ENCODE measurements around the gene CHMP2A. TPM values are rescaled to one million over a fixed set of nuclear protein-coding genes. Genes with fewer than 3 reads are reported as not detected.

Gene CHMP2A
- total and polyA plus RNA-seq, 2 of the 13 experiments (the other 11 are each of a cell fraction or from before 2014, with no cell fraction given): 49.7 to 55.0 TPM

- TF ChIP-seq ZBTB4 (CRISPR knock-in tag; IDR thresholded peaks at IDR 0.05; ENCODE audit: borderline replicate concordance) (no peak), YEATS2 (CRISPR knock-in tag; IDR thresholded peaks at IDR 0.05; ENCODE audit: borderline replicate concordance) (peak; percentile 64; the same call in 1 of the 2 replicates), ZNF878 (CRISPR knock-in tag; IDR thresholded peaks at IDR 0.05) (no peak), NR2C2 (CRISPR knock-in tag; IDR thresholded peaks at IDR 0.05; ENCODE audit: borderline replicate concordance) (peak; percentile 99), RCOR2 (CRISPR knock-in tag; IDR thresholded peaks at IDR 0.05) (no peak), MED1 (CRISPR knock-in tag; IDR thresholded peaks at IDR 0.05) (0 out of 2 replicates have a peak, but pooled peaks have one; percentile 26), PHF20 (CRISPR knock-in tag; IDR thresholded peaks at IDR 0.05) (peak; percentile 86), REST (IDR thresholded peaks at IDR 0.05; ENCODE audit: borderline replicate concordance in 1 of 2, low read depth in 1 of 2, low read length in 2 of 2) (no peak), FOXA3 (CRISPR knock-in tag; IDR thresholded peaks at IDR 0.05) (peak; percentile 42), ZMYM2 (CRISPR knock-in tag; IDR thresholded peaks at IDR 0.05) (no peak), ZNF639 (CRISPR knock-in tag; conservative IDR thresholded peaks at IDR 0.05) (peak; percentile 97), SAP130 (CRISPR knock-in tag; IDR thresholded peaks at IDR 0.05; ENCODE audit: low read depth) (peak; percentile 65)
These were observed at the start of gene CHMP2A (continued) for GRCh38 chr19:58554494-58555368.
